Measurements from ENCODE around the gene LYRM1. TPM values are rescaled to one million over a fixed set of nuclear protein-coding genes. Genes with fewer than 3 reads are reported as not detected.
"Not testable (repeated sequence)": the region's sequence is repeated elsewhere in the genome, so short reads cannot be mapped to it uniquely, and the experiment has no call there.

The LYRM1 gene
- total RNA-seq, 2 donors from 2014 or later = 26.1 to 64.5 TPM

DNA sequence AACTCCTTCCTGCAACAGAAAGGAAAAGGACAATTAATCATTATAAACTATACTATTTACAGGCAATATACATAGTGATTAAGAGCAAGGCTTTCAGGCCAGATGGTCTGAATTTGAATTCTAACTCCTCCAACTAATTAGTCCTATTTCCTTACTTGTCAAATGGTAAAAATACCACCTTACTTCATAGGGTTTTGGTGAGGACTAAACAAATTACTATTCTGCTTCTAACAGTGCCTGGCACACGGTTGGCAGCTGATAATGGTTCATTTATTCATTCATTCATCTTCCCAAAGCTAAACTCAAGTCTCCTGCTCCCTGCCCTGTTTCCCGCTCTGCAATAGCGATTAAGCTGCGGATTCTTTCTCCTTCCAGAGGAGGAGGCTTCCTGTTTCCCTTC is 40.2 kb upstream of the LYRM1 start:
- Histone ChIP-seq H3K27me3 (replicated peaks; ENCODE audit: insufficient read depth) (no peaks in the 10 kb centered on the region), H3K4me1 (replicated peaks) (no peaks in the 10 kb centered on the region), H3K9me3 (no peaks in the 10 kb centered on the region), H3K36me3 (no peaks in the 10 kb centered on the region), H3K4me3 (no peak overlapping the region), H3K27ac (no peak overlapping the region)
- DNase-seq (ENCODE audit: low spot score) = no peak
- no peak for TF ChIP-seq POLR2A (IDR thresholded peaks at IDR 0.05)
- no peak for TF ChIP-seq POLR2AphosphoS5 (IDR thresholded peaks at IDR 0.05)
- TF ChIP-seq, protein P1, sequence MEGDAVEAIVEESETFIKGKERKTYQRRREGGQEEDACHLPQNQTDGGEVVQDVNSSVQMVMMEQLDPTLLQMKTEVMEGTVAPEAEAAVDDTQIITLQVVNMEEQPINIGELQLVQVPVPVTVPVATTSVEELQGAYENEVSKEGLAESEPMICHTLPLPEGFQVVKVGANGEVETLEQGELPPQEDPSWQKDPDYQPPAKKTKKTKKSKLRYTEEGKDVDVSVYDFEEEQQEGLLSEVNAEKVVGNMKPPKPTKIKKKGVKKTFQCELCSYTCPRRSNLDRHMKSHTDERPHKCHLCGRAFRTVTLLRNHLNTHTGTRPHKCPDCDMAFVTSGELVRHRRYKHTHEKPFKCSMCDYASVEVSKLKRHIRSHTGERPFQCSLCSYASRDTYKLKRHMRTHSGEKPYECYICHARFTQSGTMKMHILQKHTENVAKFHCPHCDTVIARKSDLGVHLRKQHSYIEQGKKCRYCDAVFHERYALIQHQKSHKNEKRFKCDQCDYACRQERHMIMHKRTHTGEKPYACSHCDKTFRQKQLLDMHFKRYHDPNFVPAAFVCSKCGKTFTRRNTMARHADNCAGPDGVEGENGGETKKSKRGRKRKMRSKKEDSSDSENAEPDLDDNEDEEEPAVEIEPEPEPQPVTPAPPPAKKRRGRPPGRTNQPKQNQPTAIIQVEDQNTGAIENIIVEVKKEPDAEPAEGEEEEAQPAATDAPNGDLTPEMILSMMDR (IDR thresholded peaks at IDR 0.05) = no peak
- WGBS = 82% methylated on average over 4 of the region's 4 CpGs
- intact Hi-C loops (cut with DNase I) = no loop called here

DNA sequence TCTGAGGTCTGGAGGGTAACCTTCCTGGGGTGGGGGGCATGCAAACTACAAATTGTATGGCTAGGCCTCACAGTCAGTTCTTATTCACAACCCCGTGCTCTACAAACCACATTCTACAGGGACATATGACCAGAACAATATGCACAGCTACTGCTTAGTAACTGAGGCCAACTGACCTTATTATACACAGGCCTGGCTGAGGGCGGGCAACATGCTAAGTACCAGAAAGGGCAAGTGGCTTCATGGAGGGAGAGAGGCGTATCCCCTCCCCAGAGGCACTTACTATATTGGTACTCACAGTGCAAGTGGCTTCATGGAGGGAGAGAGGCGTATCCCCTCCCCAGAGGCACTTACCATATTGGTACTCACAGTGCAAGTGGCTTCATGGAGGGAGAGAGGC is 39.6 kb upstream of the LYRM1 start:
- H3K4me3 ChIP-seq; H3K27ac ChIP-seq; H3K36me3 ChIP-seq; H3K27me3 ChIP-seq (replicated peaks; ENCODE audit: insufficient read depth); intact Hi-C loops (cut with DNase I); DNase-seq (ENCODE audit: low spot score); H3K9me3 ChIP-seq; H3K4me1 ChIP-seq (replicated peaks): not testable (repeated sequence)
- WGBS = 96% methylated on average over 4 of the region's 4 CpGs

DNA sequence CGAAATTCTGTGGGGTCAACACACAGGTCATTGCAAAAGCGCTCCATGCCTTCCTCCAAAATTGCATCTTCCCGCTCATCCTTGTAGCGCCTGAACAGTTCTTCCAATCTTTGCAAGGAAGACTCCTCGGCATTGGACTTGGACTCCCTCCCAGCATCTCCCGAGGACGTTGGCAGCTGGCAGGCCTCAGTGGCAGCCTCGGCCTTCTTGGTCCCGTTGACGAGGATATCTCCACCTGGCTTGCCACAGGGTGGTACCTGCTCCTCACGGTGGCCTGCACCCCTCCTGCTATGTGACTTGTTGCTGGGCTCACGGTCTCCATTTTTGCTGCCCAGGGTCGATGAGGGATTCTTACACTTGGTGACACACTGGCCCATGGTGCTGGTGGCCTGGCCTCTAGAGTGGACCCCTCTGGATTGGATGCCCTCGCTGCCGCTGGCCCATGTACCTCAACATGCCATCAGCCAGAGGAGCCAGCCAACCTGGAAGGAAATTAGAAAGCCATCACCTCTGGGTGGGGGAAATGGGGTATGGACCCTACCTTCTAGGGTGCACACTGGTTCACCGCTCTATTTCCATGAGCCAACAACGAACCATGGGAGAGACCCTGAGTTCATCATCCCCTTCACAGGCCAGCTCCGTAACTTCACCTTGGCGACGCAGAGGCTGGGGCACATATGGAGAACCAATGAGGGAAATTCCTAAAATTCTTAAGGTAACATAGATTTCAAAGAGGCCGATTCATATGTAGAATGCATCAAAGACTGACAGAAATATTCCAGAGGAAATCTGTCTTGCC is 38.2 kb upstream of the LYRM1 start:
- no peak overlapping the region for H3K27ac ChIP-seq
- WGBS = 95% methylated on average over 21 of the region's 21 CpGs
- no peaks in the 10 kb centered on the region for H3K36me3 ChIP-seq
- no peaks in the 10 kb centered on the region for H3K4me1 ChIP-seq (replicated peaks)
- no peaks in the 10 kb centered on the region for H3K27me3 ChIP-seq (replicated peaks; ENCODE audit: insufficient read depth)
- DNase-seq (ENCODE audit: low spot score) = no peak
- H3K9me3 ChIP-seq = no peaks in the 10 kb centered on the region
- H3K4me3 ChIP-seq = no peak overlapping the region
- intact Hi-C loops (cut with DNase I) = no loop called here
- no peak for TF ChIP-seq POLR2A (IDR thresholded peaks at IDR 0.05)
- TF ChIP-seq, protein P1 (IDR thresholded peaks at IDR 0.05) = no peak
- TF ChIP-seq POLR2AphosphoS5 (IDR thresholded peaks at IDR 0.05) = no peak

DNA sequence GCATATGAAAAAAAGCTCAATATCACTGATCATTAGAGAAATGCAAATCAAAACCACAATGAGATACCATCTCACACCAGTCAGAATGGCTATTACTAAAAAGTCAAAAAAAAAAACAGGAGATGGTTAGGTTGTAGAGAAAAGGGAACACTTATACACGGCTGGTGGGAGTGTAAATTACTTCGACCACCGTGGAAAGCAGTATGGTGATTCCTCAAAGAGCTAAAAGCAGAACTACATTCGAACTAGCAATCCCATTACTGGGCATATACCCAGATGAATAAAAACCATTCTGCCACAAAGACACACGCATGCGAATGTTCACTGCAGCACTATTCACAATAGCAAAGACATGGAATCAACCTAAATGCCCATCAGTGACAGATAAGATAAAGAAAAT is 36.2 kb upstream of the LYRM1 start:
- H3K36me3 ChIP-seq; DNase-seq (ENCODE audit: low spot score); H3K27ac ChIP-seq; H3K4me3 ChIP-seq; H3K9me3 ChIP-seq; H3K4me1 ChIP-seq (replicated peaks); intact Hi-C loops (cut with DNase I); H3K27me3 ChIP-seq (replicated peaks; ENCODE audit: insufficient read depth): not testable (repeated sequence)
- WGBS = 93% methylated on average over 6 of the region's 6 CpGs

DNA sequence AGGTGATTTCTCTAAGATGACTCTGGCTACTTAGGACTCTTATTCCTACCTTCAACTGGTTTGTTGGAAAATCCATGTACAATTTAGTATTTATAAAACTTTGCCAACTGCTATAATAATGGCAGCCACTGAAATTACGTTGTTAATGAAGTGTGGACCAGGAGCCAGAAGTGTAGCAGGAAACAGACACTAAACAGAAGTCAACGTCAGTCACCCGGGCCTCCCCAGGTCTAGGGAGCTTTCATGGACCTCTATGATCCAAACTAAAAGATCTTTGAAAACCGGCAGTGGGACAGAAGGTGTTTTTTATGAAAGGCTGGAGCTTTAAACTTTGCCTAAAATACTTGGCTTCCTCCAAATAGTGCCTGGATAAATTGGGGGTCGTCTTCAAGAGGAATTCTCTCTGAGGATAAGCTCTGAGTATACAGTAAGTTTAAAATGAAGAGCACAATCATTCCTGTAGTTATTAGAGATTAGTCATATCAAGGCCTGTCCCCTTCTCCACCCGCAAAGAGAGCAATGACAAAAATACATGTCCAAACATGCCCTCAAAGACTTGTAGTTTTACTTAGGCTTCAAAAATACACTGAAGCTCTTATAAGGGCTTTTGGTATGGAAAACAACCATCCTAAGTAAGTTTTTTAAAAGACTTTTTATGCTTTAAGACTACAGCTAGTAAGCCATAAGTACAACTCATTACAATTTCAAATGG is 35.0 kb upstream of the LYRM1 start:
- TF ChIP-seq POLR2A (IDR thresholded peaks at IDR 0.05) (no peak), POLR2AphosphoS5 (IDR thresholded peaks at IDR 0.05) (no peak)
- TF ChIP-seq, protein P1 (IDR thresholded peaks at IDR 0.05) = no peak
- 52% methylated on average over 6 of the region's 6 CpGs for WGBS
- H3K27ac ChIP-seq = peak overlapping the region in 1 of 2 donors; percentile 33
- H3K36me3 ChIP-seq = no peaks in the 10 kb centered on the region
- H3K9me3 ChIP-seq = no peaks in the 10 kb centered on the region
- intact Hi-C loops (cut with DNase I) = no loop called here
- H3K4me1 ChIP-seq (replicated peaks) = no peaks in the 10 kb centered on the region
- H3K27me3 ChIP-seq (replicated peaks; ENCODE audit: insufficient read depth) = no peaks in the 10 kb centered on the region
- DNase-seq (ENCODE audit: low spot score) = no peak
- no peak overlapping the region for H3K4me3 ChIP-seq
